Neuron (in vitro differentiated cells): ENCODE data around the gene PDZRN3.
"Not testable (repeated sequence)": the region's sequence is repeated elsewhere in the genome, so short reads cannot be mapped to it uniquely, and the experiment has no call there.

Experiments used
- H2AFZ ChIP-seq: one replicate; pipeline ENCODE4 v1.6.1; 2013; ENCODE audit warnings: low read depth, mild to moderate bottlenecking, inconsistent platforms, low read length, moderate library complexity
- H3K27me3 ChIP-seq: one replicate; pipeline ENCODE4 v1.6.1; 2013; ENCODE audit warnings: low read length; ENCODE audit not compliant: insufficient read depth
- H3K36me3 ChIP-seq: one replicate; pipeline ENCODE4 v1.6.1; 2013; ENCODE audit warnings: low read length; ENCODE audit not compliant: insufficient read depth
- H3K4me1 ChIP-seq: one replicate; pipeline ENCODE4 v1.6.1; 2013; ENCODE audit warnings: low read length; ENCODE audit not compliant: insufficient read depth
- H3K4me3 ChIP-seq: 2 replicates; pipeline ENCODE4 v1.5.1; 2013; ENCODE audit warnings: mild to moderate bottlenecking, low read length, moderate library complexity
- H3K9me3 ChIP-seq: one replicate; pipeline ENCODE4 v1.6.1; 2013; ENCODE audit warnings: low read length

The PDZRN3 gene

DNA sequence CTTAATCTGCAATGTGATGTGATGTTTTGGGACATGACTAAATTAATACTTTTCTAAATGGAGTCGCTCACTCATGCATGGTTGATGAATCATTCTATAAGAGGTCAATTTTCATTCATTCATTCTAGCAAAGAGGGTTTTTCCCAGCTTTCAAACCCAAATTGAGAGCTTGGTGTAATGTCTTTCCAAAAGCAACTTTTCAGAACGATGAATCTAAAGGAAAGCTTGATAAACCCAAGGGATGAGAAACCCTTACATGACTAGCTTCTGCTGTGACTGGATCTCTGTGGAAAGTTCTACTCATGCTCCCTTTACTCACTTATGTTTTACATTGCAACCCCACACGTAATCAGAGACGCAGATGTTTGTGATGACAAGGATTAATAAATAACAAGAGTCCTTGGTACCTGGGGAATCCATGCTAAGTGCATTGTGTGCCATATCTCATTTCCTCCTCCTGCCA, 47.7 kb downstream of the PDZRN3 start:
- Histone ChIP-seq H2AFZ (no peak overlapping the region), H3K9me3 (peaks cover 2% of the 10 kb centered on the region), H3K4me3 (no peak overlapping the region)

DNA sequence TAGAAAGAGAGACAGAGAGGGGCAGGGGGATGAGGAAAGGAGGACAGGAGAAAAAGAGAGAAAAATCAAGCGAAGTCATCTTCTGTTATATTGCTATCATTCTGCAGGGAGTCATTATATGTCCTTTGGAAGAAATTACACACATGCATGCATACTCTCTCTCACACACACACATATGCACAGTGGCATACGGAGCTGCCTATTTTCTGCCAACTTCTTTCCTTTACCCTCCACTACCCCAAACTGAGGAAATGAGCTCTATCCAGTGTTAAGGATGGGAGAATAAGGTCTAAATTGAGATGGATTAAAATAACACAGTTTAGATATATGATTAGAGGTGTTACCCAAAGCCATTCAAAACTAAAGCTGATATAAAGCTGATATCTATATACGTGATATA, 48.8 kb downstream of the PDZRN3 start:
- Histone ChIP-seq H3K4me3 (no peak overlapping the region), H3K9me3 (peaks cover 2% of the 10 kb centered on the region), H2AFZ (no peak overlapping the region)

More for the DNA sequence above, 47.7 kb downstream of the PDZRN3 start:
- no peaks in the 10 kb centered on the region for H3K27me3 ChIP-seq
- no peaks in the 10 kb centered on the region for H3K4me1 ChIP-seq
- H3K36me3 ChIP-seq = no peaks in the 10 kb centered on the region

DNA sequence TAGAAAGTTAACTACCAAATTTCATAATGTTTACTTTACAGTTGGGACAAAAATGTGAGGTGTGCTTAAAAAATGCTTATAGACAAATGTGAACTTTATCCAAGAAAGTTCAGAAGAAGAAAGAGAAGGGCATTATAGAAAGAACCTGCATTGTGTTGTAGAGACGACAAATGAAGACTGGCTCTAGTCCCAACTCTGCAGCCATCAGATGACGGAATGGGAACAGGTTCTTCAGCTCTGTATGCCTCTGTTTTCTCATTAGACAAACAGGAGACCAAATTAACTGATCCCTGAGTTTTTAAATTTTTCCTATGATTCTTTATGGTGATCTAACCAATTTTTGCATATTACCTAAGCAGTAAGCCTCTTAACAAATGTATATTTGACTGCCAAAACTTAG, 49.2 kb downstream of the PDZRN3 start:
- no peaks in the 10 kb centered on the region for H3K4me1 ChIP-seq
- peaks cover 2% of the 10 kb centered on the region for H3K9me3 ChIP-seq
- H3K4me3 ChIP-seq = no peak overlapping the region
- no peaks in the 10 kb centered on the region for H3K27me3 ChIP-seq
- no peaks in the 10 kb centered on the region for H3K36me3 ChIP-seq
- H2AFZ ChIP-seq = no peak overlapping the region

More for the DNA sequence above, 48.8 kb downstream of the PDZRN3 start:
- no peaks in the 10 kb centered on the region for H3K36me3 ChIP-seq
- no peaks in the 10 kb centered on the region for H3K27me3 ChIP-seq
- no peaks in the 10 kb centered on the region for H3K4me1 ChIP-seq

DNA sequence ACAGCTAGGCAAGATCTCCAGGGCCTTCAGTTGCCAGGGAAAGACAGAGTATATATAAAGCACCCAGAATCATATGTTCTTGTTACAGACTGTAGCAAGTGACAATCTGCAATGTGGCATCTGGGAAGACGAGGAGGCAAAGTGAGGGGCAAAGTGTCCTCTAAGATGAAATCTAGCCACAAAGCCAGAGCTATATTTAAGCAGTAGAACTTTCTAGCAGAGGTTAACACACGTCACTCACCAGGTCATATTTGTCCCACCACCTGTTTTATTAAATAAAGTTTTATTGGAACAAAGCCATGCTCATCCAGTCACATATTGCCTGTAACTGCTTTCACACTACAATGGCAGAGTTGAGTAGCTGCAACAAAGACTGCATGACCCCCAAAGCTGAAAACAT, 51.5 kb downstream of the PDZRN3 start:
- H3K27me3 ChIP-seq = no peaks in the 10 kb centered on the region
- no peaks in the 10 kb centered on the region for H3K36me3 ChIP-seq
- no peak overlapping the region for H3K4me3 ChIP-seq
- no peaks in the 10 kb centered on the region for H3K4me1 ChIP-seq
- no peak overlapping the region for H2AFZ ChIP-seq
- no peaks in the 10 kb centered on the region for H3K9me3 ChIP-seq

DNA sequence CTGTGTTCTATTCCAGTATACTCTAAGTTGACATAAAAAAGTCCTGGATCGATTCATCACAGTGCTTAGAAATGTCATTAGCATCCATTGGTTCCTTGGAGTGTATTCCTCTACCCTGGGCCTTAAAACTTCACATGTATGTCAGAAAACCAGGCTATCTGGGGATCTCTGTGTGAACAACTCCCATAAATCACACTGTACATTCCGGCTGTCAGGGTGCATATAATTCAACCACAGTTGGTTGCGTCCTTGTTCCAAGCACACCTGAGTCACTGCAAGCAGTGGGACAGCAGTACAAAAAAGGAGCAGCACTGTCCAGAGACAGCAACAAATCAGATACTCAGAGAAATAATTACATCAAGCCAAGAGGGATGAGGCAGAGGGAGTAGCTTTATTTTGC, 52.4 kb downstream of the PDZRN3 start:
- Histone ChIP-seq H3K9me3 (no peaks in the 10 kb centered on the region), H3K36me3 (no peaks in the 10 kb centered on the region), H3K4me3 (no peak overlapping the region), H3K27me3 (no peaks in the 10 kb centered on the region), H3K4me1 (no peaks in the 10 kb centered on the region), H2AFZ (no peak overlapping the region)

- H3K27me3 ChIP-seq = no peaks in the 10 kb centered on the region
- no peaks in the 10 kb centered on the region for H3K9me3 ChIP-seq
- H3K36me3 ChIP-seq = no peaks in the 10 kb centered on the region
- H2AFZ ChIP-seq = no peak overlapping the region
- H3K4me1 ChIP-seq = no peaks in the 10 kb centered on the region
- no peak overlapping the region for H3K4me3 ChIP-seq
Measured at GRCh38 chr3:73571238-73571794, 53.4 kb downstream of the PDZRN3 start.

DNA sequence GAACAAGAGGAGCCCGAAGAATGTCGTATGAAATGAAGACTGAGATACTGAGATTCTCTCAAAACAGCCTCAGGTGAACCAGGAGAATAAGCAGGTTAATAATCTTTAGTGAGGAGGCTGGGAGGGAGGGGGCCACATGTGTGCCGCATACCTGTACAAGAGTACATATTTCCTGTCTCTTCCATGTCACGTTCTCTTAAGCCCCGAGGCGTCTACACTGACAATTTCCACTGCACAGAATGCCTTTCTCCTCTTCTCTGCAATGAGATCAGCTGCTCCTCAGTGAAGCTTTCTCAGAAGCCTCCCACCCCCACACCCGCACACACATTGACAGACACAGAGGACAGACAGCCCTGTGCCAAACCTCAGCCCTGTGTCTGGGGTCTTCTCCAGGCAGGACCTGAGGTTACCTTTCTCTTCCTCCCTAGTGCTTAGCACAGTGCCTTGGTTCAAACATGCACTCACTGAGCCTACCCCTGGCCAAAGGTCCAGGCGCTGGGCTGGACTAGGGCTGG, 55.4 kb downstream of the PDZRN3 start:
- Histone ChIP-seq H3K9me3 (no peaks in the 10 kb centered on the region), H3K36me3 (no peaks in the 10 kb centered on the region), H3K4me1 (no peaks in the 10 kb centered on the region), H3K27me3 (no peaks in the 10 kb centered on the region), H2AFZ (no peak overlapping the region), H3K4me3 (no peak overlapping the region)

DNA sequence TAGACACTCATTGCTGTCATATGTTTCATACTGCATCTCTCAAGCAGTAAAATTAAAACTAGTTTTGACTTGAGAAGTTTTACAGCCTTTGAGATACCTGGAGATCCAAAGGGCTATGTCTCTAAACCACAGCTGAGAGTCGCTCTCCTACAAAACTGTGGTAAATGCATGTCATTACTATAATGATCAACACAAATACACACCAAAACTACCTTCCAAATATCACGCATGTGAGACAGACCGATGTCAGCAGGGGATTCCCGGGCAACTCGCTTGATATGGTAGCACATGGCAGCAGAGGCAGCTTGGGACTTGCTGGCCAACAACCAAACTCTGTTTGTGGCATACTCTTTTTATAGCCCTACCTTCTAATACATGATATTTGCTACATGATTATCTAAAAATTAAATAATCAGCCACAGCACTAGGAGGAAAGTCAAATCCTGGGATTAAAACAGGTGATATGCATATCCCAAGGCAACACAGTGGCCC, 56.3 kb downstream of the PDZRN3 start:
- Histone ChIP-seq H2AFZ (no peak overlapping the region), H3K9me3 (no peaks in the 10 kb centered on the region), H3K4me1 (no peaks in the 10 kb centered on the region), H3K4me3 (no peak overlapping the region), H3K27me3 (no peaks in the 10 kb centered on the region), H3K36me3 (no peaks in the 10 kb centered on the region)

DNA sequence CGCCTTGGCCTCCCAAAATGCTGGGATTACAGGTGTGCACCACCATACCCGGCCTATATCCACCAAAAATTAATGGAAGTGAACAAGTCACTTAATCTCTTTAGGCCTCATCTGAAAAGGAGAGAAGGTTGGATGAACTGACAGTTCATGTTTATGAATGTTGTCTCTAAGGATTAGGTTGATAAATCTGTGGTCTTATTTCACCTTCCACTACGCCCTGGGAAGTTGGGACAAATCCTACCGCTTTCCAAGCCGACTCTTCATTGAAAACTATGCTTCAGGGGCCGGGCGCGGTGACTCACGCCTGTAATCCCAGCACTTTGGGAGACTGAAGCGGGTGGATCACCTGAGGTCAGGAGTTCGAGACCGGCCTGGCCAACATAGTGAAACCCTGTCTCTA, 59.4 kb downstream of the PDZRN3 start:
- not testable (repeated sequence) for H3K4me3 ChIP-seq, H3K9me3 ChIP-seq, H3K27me3 ChIP-seq, H2AFZ ChIP-seq, H3K4me1 ChIP-seq, H3K36me3 ChIP-seq

DNA sequence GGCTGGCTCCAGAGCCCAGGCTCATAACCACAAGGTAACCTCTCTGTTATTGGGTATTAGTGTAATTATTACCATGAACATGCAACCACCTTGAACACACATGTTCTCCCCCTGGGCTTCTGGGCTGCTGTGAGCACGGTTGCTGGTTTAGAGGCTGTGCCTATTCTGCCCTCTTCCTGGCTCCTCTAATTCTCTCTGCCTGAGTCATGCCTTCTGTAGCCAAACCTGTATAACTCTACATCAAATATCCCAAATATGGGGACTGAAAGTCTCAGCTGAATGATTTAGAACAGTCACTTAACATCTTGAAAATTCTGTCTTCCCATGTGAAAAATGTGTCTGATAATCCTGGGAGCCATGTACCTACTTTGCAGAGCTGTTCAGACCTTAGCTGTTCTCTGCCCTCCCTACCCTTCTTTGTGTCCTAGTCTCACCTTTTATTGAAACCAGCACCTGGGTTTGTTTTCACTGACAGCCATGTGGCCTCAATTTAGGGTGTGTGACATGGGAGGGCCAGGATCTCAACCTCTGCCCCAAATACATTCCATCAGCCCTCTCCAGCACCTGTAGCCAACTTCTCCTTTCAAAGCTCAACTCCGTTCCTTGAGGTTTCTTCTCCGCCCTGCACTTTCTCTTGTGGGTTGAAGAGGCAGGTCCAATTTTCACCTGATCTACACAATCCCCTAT, 60.7 kb downstream of the PDZRN3 start:
- Histone ChIP-seq H3K9me3 (no peaks in the 10 kb centered on the region), H3K27me3 (no peaks in the 10 kb centered on the region), H3K4me3 (no peak overlapping the region), H2AFZ (no peak overlapping the region), H3K36me3 (no peaks in the 10 kb centered on the region), H3K4me1 (peaks cover 7% of the 10 kb centered on the region)

DNA sequence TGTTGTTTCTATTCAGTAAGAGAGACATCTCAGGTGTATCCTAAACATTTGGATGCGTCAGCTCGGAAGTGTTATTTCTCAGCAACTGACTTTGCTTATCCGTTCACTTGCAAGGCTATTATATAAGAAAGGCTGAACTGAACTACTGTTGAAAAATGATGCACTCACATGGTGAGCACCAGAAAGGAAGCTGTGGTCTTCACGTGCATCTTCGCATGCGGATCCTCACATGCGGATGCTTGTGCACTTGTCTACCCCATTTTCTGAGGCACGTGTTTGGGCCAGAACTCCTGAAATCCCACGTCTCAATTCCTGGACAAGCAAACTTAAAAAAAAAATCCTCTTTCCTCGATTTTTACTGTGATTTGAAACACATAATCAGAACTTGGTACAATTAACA, 63.2 kb downstream of the PDZRN3 start:
- peaks cover 7% of the 10 kb centered on the region for H3K4me1 ChIP-seq
- H3K9me3 ChIP-seq = no peaks in the 10 kb centered on the region
- no peaks in the 10 kb centered on the region for H3K36me3 ChIP-seq
- no peaks in the 10 kb centered on the region for H3K27me3 ChIP-seq
- H3K4me3 ChIP-seq = no peak overlapping the region
- no peak overlapping the region for H2AFZ ChIP-seq

- Histone ChIP-seq H3K9me3 (no peaks in the 10 kb centered on the region), H3K4me3 (no peak overlapping the region), H2AFZ (no peak overlapping the region), H3K4me1 (peaks cover 7% of the 10 kb centered on the region), H3K36me3 (no peaks in the 10 kb centered on the region), H3K27me3 (no peaks in the 10 kb centered on the region)
Measured at GRCh38 chr3:73559749-73560148, 65.0 kb downstream of the PDZRN3 start.

GRCh38 chr3:73558727-73559075, 66.0 kb downstream of the PDZRN3 start:
- no peaks in the 10 kb centered on the region for H3K36me3 ChIP-seq
- peaks cover 7% of the 10 kb centered on the region for H3K4me1 ChIP-seq
- H2AFZ ChIP-seq = no peak overlapping the region
- H3K4me3 ChIP-seq = no peak overlapping the region
- no peaks in the 10 kb centered on the region for H3K27me3 ChIP-seq
- H3K9me3 ChIP-seq = no peaks in the 10 kb centered on the region
